A204.1 (cell line): ENCODE data around the gene JMY.
"Not testable (repeated sequence)": the region's sequence is repeated elsewhere in the genome, so short reads cannot be mapped to it uniquely, and the experiment has no call there.

Source experiments
- FAIRE-seq: peaks from 2 replicates; lab custom pipeline; 2012; peaks lifted over from hg19 to GRCh38; lab: Jason Lieb, UNC

The JMY gene

DNA sequence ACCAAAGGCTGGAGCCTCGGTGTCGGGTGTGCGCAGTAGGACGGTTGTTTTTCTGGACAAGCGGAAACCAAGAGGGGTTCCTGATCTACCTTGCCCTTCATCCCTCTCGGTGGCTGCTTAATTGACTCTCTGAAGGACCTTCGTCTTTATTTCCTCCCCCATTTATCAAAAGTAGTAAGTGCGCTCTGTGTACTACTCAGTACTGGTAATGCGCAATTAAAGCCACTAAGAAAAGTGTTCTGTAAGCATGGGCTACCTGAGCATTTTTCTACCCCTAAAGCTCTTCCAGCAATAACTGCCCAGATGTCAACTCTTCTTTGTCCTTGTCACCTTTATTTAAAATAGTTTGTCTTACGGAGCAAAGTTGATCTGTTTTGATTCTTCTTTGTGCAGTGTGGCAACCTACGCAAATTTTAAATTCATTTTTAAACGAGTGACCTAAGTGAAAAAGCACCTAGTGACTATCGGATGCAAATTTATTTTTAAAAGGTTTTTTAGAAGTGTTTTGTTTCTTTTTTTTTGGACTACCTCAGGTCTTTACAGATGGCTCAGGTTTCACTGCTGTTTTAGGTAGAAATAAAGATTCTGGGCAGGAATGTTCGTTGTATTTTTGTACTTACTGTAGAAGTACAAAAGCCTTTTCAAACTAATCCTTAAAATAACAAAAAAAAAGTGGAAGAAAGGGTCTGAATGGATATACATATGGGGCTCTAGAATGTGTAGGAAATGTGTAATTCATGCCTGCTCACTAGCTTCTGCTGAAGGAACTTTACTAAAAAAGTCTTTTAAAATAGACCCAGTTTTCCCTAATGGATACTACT, 2.0 kb downstream of the JMY start:
- FAIRE-seq, result no peak

DNA sequence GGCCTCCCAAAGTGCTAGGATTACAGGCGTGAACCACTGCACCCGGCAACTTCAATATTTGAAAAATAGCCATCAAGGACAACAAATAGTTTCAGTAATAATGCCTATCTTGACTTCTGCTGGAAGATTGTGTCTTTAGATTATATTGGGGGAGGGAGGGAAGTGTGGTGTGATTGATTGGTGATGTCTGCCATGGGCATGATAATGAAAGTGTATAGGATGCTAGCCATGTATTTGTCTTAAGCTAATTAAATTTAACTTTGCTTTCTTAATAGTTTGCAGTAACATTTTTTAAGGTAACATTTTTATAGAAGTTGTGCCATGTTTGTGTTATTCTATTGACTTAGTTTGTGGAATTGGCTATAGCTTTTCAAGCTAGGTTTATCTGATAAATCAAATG, 4.6 kb downstream of the JMY start:
- no peak for FAIRE-seq

- FAIRE-seq, result no peak
These were observed 5.6 kb downstream of the JMY start for GRCh38 chr5:79241535-79241979.

GRCh38 chr5:79242242-79243039, 6.5 kb downstream of the JMY start:
- no peak for FAIRE-seq

GRCh38 chr5:79243224-79243623, 7.3 kb downstream of the JMY start:
- no peak for FAIRE-seq

DNA sequence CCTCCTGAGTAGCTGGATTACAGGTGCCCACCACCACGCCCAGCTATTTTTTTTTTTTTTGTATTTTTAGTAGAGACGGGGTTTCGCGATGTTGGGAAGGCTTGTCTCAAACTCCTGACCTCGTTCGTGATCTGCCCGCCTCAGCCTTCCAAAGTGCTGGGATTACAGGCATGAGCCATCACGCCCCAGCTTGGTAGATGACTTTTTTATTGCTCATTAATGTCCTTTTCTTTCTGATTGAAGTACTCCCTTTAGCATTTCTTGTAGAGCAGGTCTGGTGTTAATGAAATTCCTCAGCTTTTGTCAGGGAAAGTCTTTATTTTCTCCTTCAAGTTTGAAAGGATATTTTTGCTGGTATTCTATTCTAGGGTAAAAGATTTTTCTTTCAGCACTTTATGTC, 18.1 kb downstream of the JMY start:
- FAIRE-seq, result not testable (repeated sequence)

DNA sequence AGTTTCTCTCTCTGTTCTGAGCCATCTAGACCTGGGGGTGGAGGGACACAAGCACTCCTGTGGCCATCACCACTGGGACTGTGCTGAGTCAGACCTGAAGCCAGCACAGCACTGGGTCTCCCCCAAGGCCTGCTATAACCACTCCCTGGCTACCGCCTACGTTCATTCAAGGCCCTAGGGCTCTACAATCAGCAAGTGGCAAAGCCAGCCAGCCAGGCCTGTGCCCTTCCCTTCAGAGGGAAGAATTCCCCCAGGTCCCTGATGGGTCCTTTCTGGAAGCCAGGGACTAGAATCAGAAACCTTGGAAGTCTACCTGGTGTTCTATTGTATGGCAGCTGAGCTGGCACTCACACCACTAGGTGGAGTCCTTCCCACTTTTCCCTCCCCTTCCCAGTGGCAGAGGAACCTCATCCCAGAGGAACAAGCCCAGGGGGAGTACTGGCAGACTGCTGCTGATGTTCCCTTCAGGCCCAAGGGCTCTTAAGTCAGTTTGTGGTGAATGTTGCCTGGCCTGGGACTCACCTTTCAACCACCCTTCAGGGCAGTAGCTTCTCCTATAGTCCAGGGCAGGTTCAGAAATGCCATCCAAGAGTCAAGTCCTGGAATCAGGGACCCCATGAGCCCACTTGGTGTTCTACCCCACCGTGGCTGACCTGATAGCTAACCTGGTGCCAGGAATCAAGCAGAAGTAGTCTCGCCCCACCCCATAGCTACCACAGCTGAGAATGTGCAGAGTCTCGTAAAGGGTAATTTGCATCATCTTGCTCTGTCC, 20.0 kb downstream of the JMY start:
- FAIRE-seq, result no peak

DNA sequence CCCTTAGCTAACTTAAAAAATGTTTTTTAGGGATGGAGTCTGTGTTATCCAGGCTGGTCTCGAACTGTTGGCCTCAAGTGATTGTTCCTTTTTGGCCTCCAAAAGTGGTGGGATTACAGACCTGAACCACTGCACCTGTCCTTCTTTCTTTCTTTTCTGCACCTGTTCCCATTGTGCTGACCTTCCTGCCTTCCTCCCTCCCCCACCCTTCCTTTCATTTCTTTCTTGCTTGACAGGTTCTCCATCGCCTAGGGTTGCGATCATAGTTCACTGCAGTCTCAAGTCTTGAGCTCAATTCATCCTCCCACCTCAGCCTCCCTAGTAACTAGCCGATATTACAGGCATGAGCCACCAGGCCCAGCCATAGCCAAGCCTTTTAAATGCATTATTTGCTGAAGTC, 20.6 kb downstream of the JMY start:
- FAIRE-seq, result no peak

DNA sequence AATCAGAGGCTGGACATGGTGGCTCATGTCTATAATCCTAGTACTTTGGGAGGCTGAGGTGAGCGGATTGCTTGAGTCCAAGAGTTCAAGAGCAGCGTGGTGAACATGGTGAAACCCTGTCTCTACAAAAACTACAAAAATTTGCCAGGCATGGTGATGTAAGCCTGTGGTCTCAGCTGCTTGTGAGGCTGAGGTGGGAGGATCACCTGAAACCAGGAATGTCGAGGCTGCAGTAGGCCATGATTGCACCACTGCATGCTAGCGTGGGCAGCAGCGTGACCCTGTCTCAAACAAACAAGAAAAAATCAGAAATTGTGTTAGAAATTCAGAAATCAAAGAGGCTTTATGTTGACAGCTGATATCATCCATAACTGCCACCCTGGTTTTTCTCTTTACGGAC, 21.4 kb downstream of the JMY start:
- FAIRE-seq, result no peak

DNA sequence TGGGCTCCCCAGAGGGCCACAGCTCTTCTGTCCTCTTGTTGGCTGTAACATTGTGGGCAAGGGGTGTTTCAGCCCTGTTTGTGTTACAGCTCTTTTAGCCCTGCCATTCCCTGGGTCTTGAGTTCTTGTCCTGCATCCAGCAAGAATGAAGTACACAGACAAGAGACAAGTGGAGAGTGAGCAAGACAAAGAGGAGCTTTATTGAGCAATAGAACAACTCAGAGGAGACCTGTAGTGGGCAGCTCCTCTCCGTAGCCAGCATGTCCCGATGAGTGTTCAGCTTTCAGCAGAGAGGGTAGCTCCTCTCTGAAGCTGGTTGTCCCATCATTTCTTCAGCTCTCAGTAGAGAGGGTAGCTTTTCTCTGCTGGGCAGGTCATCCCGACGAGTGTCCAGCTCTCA, 22.9 kb downstream of the JMY start:
- no peak for FAIRE-seq

DNA sequence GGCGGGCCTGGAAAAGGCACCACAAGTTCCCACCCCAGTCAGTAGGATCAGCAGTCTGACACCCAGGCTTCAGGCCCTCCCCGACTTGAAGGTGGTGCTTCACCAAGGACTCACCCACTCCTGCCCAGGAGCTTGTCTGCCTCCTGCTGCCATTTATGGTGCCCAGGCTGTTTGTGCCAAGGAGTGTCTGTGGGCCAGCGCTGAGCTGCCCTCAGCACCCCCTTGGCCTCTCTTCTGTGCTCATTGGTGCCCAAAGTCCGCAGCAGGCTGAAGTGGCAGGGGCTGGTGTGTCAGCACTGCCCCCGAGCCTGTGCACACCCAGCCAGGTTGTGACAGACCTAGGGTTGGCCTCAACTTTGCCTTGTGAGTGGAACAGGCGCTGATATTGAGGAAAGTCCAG, 23.5 kb downstream of the JMY start:
- no peak for FAIRE-seq

- no peak for FAIRE-seq
These were observed 23.9 kb downstream of the JMY start for GRCh38 chr5:79259810-79260209.

DNA sequence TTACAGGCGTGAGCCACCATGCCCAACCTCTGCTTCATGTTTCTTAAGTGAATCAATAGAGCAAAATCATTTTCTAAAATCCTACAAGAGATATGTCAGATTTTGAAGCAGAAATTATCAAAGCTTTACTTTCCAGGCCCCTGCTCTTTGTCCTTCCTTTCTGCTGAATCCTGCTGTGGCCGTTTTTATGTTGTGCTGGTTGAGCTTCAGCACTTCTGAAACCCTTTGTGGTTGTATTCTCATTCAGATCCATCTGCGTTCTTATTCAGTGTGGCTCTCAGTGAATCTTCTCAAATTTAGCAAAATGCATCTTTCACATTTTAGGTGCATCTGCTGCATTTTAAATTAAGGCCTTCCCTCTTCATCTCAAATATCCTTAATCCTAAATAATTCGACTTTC, 26.0 kb downstream of the JMY start:
- FAIRE-seq, result no peak

GRCh38 chr5:79263290-79263689, 27.4 kb downstream of the JMY start:
- no peak for FAIRE-seq

- FAIRE-seq, result no peak
These were observed 31.2 kb downstream of the JMY start for GRCh38 chr5:79267180-79267579.

DNA sequence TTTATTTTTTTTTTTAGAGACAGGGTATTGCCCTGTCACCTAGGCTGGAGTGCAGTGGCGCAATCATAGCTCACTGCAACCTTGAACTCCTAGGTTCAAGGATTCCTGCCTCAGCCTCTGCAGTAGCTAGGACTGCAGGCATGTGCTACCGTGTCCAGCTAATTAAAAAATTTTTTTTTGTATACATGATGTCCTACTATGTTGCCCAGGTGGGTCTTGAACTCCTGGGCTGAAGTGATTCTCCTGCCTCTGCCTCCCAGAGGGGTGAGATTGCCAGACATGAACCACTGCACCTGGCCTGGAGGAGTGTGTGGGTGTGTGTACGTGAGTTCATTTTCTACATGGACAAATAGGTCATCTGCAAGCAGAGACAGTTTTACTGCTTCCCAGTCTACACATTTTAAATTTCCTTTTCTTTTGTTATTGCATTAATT, 33.8 kb downstream of the JMY start:
- no peak for FAIRE-seq

DNA sequence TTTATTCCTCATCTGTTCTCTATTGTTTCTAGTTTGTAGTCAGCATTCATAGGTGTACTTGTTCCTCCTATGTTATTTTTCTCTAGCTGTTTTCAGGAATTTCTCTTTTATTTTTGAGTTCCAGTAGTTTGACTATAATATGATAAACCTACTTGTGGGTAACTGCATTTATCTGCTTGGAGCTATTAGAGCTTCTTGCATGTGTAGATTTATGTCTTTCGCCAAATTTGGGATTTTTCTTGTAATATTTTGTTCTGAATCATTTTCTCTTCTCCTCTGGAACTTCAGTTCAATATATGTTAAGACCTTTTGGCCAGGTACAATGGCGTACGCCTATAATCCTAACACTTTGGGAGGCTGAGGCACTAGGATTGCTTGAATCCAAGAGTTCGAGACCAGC, 37.4 kb downstream of the JMY start:
- no peak for FAIRE-seq

- FAIRE-seq, result no peak
These were observed 48.9 kb downstream of the JMY start for GRCh38 chr5:79284846-79285245.

DNA sequence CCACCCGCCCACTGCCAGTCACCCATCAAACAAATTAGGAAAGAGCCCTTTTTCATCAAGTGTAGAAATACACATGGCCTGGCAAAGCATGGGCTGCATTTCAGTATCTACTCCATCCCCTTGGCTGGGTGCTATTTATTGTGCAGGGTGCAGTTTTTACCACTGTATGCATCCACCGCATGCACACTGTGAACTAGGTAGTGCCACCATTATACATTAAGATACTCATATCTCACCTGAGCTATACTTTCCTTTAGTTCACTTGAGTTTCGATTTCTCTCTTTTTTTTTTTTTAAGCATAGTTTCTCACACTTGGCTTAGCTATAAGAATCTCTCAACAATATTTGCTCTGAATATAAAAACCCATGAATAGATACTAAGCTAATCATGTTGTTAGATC, 49.4 kb downstream of the JMY start:
- FAIRE-seq, result no peak

DNA sequence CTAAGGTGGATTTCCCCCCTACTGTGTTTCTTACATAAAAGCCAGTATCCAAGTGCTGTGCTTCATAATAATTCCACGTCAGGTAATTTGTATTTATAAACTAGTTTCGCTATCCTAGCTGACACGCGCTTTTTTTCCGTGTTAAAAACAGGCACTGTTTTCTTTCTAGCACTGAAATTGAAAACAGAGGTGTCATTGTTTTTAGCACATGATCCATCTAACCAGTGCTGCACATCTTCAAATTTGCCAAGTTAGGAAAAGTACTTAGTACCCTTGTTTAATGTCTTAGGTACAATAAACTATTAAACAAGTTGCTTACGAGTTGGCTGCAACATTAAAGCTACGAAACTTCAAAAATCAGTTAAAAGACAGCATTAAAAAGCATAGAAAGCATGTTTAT, 49.9 kb downstream of the JMY start:
- no peak for FAIRE-seq

GRCh38 chr5:79287380-79287779, 51.4 kb downstream of the JMY start:
- no peak for FAIRE-seq

- no peak for FAIRE-seq
These were observed 52.0 kb downstream of the JMY start for GRCh38 chr5:79287907-79288306.

- no peak for FAIRE-seq
These were observed 59.1 kb downstream of the JMY start for GRCh38 chr5:79295029-79295428.
